ENCODE data around the gene CLPSL2.

GRCh38 chr6:35771343-35771627, 5.1 kb upstream of the CLPSL2 start:
- no peak for TF ChIP-seq YY1 (IDR thresholded peaks at IDR 0.05; ENCODE audit: insufficient read depth, insufficient read length)
- TF ChIP-seq ZNF274 (IDR thresholded peaks at IDR 0.05; ENCODE audit: low read depth, low read length): no peak
- no peak for TF ChIP-seq SUZ12 (IDR thresholded peaks at IDR 0.05; ENCODE audit: extremely low read depth, insufficient read depth, insufficient read length)

Data from NT2/D1 (cell line).